ENCODE data around the gene EFNA3.

The EFNA3 gene

DNA sequence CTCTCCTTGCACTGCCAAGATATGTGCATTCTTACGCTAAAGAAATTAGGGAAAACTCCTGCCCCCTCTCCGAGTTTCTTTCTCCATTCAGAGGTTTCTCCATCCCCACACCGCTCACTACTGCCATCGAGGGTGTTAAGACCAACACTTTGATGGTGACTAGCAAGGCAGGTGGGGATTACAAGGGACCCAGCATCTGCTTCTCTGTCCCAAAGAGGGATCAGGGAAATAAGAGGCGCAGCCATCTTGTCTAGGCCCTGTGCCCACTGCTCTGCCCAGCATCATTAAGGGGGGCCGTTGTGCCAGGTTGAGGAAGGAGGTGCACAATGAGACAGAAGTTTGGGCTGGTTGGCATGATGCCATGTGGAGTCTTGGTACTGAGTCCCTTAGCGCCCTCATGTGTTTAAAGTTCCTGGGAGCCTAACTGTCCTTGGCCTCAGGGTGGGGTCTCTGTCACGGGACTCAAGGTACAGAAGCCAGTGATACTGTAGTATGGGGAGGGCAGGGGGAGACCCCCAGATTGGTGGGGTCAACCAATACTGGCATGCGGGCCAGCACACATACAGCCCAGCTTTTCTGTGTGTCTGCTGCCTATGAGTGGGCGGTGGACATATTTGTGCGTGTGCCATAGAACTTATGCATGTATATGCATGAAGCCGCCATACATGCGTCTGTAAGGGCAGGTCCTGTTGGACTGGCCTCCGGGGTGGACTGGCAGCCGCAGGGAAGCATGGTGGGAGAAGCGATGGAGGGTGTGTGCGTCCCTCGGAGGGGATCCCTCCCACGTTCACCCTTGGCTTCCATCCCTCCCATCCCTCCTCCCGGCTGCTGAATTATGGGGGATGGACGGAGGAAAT lies 5.5 kb downstream of the EFNA3 start:
- DNase-seq, result peak; percentile 90

DNA sequence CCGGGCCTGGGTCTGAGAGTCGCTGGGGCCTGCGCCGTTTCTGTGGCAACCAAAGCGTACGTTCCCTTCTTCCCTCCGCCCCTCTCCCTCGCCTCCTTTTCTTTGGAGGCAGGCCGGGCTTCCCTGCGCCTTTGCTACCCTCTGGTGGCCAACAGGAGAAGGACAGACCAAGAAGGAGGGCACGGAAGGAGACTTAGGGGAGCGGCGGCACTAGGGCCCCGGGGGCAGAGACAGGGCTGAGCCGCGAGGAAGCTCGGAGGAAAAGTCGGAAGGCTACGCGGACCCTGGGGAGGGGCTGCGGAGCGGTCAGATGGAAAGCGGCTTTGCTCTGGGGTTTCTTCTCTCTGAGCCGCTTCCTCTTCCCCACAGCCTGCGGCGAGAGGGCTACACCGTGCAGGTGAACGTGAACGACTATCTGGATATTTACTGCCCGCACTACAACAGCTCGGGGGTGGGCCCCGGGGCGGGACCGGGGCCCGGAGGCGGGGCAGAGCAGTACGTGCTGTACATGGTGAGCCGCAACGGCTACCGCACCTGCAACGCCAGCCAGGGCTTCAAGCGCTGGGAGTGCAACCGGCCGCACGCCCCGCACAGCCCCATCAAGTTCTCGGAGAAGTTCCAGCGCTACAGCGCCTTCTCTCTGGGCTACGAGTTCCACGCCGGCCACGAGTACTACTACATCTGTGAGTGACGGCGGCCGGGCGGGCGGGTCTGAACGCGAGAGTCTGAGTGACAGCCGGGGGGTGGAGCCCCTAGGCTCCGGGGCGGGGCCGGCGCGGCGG lies 6.3 kb downstream of the EFNA3 start:
- peak; percentile 96 for DNase-seq

DNA sequence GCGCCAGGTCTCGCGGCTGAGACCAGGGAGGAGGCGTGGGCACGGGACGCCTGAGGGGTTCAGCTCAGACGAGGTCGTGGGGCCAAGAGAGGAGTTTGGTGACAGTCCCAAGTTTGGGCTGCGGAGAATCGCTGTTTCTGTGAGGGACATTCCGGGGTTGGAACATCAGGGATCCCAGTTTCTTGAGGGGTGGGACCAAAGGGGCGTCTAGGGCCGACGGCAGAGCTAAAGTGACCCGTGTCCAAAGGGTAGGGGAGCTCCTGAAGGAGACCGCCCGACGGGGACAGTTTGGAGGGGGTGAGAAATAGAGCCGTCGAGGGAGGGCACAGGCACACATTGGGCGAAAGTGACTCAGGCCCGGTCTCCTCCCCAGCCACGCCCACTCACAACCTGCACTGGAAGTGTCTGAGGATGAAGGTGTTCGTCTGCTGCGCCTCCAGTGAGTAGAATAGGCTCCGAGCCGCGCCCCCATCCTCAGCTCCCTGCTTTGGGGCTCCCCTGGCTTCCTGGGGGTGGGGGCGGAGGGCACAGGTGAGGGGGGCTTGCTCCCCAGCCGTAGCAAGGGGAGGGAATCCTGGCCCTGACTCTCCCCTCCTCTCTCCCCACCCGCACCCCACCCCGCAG lies 7.0 kb downstream of the EFNA3 start:
- peak; percentile 82 for DNase-seq

DNA sequence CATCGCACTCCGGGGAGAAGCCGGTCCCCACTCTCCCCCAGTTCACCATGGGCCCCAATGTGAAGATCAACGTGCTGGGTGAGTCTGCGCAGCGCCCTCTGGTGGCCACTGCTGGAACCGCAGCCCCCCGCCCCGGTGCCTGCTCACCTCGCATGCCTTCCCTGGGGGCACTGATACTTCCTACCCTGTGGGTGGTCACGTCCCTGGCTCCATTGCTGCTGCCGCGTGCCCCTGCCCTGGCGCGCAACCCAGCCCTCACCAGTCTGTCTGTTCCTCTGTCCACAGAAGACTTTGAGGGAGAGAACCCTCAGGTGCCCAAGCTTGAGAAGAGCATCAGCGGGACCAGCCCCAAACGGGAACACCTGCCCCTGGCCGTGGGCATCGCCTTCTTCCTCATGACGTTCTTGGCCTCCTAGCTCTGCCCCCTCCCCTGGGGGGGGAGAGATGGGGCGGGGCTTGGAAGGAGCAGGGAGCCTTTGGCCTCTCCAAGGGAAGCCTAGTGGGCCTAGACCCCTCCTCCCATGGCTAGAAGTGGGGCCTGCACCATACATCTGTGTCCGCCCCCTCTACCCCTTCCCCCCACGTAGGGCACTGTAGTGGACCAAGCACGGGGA lies 7.6 kb downstream of the EFNA3 start:
- DNase-seq, result peak; percentile 79

DNA sequence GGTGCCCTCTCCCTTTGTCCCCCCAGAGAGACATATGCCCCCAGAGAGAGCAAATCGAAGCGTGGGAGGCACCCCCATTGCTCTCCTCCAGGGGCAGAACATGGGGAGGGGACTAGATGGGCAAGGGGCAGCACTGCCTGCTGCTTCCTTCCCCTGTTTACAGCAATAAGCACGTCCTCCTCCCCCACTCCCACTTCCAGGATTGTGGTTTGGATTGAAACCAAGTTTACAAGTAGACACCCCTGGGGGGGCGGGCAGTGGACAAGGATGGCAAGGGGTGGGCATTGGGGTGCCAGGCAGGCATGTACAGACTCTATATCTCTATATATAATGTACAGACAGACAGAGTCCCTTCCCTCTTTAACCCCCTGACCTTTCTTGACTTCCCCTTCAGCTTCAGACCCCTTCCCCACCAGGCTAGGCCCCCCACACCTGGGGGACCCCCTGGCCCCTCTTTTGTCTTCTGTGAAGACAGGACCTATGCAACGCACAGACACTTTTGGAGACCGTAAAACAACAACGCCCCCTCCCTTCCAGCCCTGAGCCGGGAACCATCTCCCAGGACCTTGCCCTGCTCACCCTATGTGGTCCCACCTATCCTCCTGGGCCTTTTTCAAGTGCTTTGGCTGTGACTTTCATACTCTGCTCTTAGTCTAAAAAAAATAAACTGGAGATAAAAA lies 8.4 kb downstream of the EFNA3 start:
- DNase-seq, result no peak

DNA sequence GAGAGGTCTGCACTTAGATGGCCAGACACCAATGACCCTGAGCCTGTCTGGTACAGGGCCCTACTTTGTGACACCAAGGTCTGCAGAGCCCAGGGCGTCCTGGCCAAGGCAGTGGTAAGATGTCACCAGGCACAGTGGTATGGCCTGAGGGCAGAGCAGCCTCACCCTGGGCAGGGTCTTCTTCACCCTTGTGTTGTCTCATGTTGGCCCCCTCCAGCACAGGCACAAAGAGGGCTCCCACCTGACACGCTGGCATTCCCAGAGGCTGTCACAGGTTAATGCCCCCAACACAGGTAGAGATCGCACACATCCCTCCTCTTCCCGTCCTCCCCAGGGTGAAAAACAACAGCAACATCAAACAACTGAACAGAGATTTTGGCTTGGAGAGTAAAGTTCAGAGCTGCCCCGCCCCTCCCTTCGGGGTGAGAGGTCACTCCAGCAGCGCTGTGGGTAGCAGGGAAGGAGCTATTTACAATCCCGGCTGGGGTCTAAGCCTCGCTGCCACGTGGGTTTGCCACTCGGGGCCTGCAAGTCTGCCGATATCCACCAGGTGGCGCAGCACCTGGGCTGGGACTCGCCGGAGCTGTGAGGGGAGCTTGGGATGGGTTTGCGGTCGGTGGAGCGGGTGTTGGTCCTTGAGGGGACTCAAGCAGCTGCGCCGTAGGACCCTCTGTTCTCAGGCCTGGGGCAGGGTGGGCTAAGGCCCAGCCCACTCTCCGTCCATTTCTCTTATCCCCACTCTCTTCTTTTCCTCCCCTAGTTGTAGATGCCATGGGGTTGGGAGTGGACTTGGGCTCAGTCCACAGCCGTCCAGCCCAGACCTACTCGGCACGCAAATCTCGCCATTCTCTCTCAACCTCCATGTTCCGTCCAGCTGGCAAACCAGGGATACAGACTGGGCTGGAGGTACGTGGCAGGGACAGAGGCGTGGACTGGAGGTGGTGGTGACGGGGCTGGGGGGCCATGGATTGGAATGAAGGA lies 12.7 kb downstream of the EFNA3 start:
- peak; percentile 83 for DNase-seq

DNA sequence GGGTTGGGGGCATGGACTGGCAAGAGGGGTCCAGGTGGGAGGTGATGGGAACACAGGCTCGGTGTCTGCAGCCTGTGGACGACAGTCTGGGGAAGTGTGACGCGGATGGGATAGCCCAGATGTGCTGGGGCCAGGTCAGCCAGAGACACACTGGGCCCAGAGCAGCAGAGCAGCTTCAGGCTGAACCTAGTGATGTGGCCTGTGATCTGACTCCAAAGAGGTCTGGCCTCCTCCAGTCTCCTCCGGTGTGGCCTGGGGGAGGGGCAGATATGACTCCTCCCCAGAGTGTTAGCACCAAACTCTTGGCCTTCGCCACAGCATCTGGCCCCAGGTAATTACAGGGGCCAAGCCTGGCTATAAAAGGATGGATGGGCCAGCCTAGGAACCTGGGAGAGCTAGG lies 13.5 kb downstream of the EFNA3 start:
- no peak for DNase-seq

DNA sequence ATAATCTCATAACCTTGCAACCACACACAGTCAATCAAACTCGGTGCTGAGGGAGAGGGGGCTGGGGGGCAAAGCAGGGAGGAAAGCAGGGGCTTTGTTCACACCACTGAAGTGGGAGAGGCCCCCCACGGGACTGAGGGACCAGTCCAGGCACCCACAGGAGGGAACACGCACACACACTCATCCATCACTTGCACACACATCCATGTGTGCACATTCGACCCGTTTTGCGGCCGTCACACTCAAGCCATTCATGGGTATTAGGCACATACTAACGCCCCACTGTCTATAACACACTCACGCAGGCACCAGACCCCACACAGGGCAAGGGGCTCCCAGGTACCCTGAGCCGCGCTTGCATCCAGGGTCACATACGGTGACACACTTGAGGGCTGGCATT lies 14.0 kb downstream of the EFNA3 start:
- no peak for DNase-seq

DNA sequence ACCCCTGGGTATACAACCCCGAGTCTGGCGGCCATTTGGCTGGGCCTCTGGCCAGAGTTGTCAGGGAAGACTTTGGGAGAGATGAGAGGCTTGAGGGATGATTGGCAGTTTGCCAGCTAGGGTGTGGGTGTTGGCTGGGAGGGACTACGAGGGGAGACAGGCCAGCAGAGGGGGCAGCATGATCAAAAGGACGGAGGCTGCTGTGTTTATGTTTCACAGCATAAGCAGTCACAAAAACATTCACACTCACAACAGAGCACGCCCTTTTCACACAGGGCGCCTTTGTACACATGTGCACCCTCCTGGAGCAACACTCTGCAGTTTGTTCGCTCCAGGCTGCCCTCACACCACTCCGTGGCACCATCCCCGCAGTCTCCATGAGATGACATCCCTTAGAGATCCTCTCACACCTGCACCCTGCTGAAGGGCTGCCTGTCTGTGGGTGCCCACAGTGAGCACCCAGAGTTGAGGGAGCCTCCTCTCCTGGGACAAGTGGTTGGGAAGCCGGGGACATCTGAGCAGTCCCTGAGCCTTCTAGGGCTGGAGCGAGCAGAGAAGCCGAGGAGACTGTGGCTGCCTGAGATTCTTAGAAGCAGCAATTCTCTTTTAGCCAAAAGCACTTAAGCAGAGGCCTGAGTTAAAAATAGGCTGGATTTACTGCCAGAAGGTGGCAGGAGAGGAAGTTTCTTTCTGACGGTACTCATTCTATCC lies 15.4 kb downstream of the EFNA3 start:
- DNase-seq, result peak; percentile 66

DNA sequence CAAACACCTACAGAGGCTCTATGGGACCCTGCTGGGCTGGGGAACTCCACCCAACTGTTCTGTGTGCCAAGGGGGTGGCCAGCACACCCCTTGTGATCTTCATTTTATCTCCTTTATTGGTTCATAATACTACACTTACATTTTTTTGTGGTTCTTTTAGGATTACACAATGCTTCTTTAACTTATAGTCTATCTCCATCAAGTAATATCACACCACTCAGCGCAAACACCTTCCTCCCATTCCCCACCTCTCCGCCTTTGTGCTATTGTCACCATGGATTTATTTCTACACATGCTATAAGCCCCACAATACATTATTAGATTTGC lies 15.9 kb downstream of the EFNA3 start:
- DNase-seq, result no peak

DNA sequence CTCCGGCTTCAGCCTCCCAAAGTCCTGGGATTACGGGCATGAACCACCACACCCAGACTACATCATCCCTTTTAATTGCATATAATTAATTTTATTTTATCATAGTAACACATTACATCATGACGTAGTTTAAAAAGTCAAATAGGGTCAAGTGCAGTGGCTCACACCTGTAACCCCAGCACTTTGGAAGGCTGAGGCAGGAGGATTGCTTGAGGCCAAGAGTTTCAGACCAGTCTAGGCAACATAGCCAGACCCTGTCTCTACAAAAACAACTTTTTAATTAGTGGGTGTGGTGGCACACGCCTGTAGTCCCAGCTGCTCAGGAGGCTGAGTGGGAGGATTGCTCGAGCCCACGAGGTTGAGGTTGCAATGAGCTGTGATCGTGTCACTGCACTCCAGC lies 20.7 kb downstream of the EFNA3 start:
- DNase-seq, result no peak

DNA sequence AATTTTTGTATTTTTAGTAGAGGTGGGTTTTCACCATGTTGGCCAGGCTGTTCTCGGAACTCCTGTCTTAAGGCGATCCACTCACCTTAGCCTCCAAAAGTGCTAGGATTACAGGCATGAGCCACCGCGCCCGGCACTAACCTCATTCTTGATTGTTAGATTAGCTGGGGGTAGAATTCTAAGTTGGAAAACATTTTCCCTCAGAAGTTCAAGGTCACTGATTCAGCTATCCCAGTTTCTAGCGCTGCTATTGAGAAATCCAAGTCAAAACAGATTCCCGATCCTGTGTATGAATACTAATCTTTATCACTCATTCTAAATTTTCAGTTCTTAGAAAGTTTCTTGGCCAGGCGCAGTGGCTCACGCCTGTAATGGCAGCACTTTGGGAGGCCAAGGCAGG lies 24.7 kb downstream of the EFNA3 start:
- DNase-seq, result no peak

DNA sequence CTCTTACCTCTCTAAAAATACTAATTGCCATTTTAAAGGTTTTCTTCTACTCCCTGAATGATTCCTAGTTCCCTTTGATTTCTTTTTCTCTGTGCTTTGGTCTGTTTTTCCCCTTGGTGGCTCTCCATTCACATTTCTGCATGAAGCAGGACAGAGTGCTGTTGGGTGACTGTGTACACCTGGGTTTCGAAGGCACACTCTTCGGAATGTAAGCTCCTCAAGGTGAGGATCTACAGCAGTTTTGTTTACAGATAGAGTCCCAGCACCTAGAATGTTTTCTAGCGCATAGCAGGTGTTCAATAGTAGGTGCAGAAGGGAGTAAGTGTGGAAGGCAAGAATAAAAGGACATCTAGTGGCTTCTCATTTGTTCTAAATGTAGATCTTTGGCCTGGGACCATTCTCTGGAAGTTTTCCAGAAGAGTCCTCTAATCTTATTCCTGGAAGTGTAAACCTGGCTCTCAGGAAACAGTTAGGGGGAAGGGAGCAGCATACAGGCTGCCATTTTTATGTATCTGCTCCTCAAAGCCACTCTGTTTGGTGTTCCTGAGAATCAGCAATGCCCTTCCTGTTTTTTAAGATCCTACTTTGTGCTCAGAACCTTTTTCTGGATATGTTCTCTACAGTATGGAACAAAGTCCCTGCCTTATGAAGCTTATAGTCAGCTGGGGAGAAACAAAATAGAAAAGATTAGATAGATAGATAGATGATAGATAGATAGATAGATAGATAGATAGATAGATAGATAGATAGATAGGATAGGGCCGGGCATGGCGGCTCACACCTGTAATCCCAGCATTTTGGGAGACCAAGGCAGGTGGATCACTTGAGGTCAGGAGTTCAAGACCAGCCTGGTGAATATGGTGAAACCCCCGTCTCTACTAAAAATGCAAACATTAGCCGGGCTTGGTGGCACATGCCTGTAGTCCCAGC lies 26.2 kb downstream of the EFNA3 start:
- no peak for DNase-seq

DNA sequence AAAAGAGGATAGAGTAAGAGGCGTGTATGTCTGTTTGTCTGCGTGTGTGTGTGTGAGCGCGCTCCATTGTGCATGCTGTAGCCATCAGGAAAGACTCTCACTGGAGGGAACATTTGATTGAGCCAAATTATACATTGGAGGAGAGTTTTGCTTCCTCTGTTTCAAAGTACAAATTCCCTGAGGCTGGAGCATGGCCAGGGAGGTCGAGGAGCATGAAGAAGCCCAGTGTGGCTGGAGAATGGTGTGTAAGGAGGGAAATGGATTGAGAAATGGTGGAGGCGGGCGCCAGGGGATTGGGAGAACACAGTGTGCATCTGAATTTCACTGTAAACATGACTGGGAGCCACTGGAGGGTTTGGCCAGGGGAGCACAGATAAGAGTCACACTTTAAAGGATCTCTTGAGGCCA lies 27.0 kb downstream of the EFNA3 start:
- DNase-seq, result no peak

DNA sequence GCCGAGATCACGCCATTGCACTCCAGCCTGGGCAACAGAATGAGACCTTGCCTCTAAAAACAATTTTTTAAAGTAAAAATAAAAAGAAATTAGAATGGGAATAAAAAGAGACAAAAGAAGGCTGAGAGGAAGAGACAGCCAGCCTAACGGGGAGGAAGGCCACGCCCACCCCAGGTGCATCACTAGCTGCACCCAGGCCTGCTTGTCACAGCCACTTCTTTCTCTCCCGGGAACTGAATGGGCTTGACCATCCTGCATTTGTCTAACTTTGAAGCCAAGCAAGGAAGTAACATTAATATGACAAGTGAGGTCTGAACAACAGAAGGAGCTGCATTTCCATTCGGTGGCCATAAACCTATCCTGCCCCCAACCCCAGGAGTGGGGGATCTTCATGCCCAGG lies 28.2 kb downstream of the EFNA3 start:
- DNase-seq, result no peak

DNA sequence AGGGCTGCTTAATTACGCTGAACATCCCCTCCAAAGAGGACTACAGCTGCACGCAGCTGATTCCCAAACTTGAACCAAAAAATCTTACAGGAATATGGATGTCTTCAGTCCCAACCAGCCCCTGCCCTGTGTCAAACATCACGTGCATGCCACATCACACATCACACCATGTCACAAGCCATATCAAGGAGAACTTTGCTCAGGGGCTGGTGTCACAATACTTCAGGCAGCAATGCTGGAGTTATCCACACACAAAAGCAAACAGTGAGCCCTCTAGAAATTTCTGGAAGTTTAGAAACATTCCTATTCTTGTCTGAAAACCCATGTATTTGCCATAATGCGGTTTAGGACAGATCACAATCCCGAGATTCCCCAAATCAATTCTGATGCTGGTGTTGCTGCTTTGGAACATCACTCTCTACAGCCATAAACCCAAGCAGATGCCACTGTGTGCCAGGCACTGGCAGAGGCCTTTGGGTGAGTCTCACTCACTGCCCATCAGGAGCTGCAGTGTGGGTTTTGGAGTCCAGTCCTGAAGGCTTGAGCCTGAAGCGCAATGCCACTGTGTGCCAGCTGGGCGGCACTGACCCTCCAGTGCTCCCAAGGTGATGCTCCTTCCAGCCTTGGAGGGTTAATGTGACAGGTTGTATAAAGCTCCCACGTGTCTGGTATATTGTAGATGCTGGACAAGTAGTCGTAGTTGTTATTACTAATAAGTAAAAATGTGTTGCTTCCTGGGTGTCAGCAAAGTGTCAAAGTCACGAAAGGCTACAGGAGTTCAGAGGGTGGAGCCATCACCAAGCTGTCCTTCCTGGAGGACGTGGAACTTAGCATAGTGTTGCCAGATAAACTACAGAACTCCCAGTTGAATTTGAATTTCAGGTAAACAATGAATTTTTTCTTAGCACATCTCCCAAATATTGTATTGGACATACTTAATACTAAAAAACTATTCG lies 28.9 kb downstream of the EFNA3 start:
- no peak for DNase-seq

DNA sequence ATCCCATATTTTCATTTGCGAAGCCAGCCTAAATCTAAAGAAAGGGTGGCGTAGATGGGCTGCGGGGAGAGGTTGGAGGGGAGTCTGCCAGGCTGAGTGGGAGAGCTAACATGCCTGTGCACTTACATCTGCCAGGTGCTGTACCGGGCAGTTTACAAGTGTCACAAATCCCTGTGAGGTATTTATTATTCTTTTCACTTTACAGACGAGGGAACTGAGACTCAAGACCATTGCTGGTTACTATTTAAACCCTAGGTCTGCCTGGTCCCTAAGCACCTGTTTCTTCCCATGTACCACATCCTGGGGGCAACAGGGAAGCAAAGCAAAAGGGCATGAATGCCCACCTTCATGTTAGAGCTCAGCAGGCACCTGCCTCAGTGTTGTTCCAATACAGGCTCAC lies 29.7 kb downstream of the EFNA3 start:
- DNase-seq, result no peak

DNA sequence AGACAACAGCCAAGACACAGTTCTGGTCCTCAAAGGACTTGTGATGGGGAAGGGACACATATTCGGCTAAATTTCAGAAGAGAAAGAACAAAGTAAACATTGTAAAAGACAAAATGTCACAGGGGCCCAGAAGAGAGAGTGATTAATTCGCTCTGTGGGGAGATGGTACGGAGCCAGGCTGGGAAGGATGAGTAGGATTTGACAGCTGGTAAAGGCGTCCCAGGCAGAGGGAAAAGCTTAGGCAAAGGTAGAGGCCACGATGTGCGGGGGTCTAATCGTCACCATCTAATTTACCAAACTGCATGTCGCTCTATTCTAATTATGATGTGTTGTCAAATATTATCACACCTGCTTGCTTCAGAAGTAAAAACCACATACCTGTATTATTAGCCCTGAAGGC lies 31.7 kb downstream of the EFNA3 start:
- no peak for DNase-seq

DNA sequence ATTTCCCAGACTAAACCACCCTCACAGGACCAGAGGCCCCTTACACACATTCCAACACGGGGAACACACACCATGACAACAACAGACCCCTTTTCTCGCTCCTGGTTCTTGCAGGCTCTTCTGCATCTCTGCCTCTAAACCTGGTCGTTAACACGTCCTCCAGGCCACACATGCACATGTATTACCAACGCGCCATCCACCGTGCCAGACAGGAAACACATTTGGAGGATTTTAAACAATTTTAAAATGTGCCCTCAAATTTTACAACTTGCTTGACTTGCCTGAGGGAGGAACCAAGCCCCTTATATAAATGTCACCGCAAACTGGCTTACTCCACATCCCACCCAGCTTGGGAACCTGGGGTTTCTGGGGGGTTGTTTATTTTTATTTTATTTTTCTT lies 32.2 kb downstream of the EFNA3 start:
- DNase-seq, result no peak

Data from hematopoietic multipotent progenitor cell treated with erythropoietin and hydrocortisone succinate and interleukin-3 and kit ligand, for 6 days (in vitro differentiated cells).